DND-41 (cell line): Measurements from ENCODE around the gene IFNA13.

ENCODE experiments used
- ATAC-seq: fragments of 200-7000 bp; cut with Tn5 transposase; 3 replicates; pipeline ENCODE4 v1.9.1; 2021; ENCODE audit warnings: low read depth; ENCODE audit not compliant: insufficient read depth
- DNase-seq: peaks from one replicate; pipeline ENCODE4 v3.0.0-alpha.2; 2020
- H2AFZ ChIP-seq: 2 replicates; pipeline ENCODE4 v1.6.0; 2012; ENCODE audit warnings: low read depth, low read length
- H3K27ac ChIP-seq: 2 replicates; pipeline ENCODE4 v1.5.1; 2012; ENCODE audit warnings: low read length, inconsistent platforms
- H3K27me3 ChIP-seq: fragments of 200-600 bp; sonication (generic); 2 replicates; pipeline ENCODE4 v1.6.0; 2012; ENCODE audit warnings: low read length, mild to moderate bottlenecking, inconsistent platforms; ENCODE audit not compliant: insufficient read depth, poor library complexity
- H3K36me3 ChIP-seq: 2 replicates; pipeline ENCODE4 v1.5.1; 2012; ENCODE audit warnings: low read length, inconsistent platforms; ENCODE audit not compliant: insufficient read depth
- H3K4me1 ChIP-seq: 2 replicates; pipeline ENCODE4 v1.5.1; 2012; ENCODE audit warnings: mild to moderate bottlenecking, low read length; ENCODE audit not compliant: insufficient read depth
- H3K4me2 ChIP-seq: 2 replicates; pipeline ENCODE4 v1.6.0; 2012; ENCODE audit warnings: mild to moderate bottlenecking, moderate library complexity, low read length, inconsistent platforms; ENCODE audit not compliant: insufficient read depth
- H3K4me3 ChIP-seq, 2 experiments: fragments of 200-600 bp in 1 of 2; shearing (Covaris generic) in 1 of 2; 2 replicates each; pipeline ENCODE4 v1.5.1; 2012 to 2016; ENCODE audit warnings: inconsistent platforms in 2 of 2, low read length in 2 of 2, mild to moderate bottlenecking in 2 of 2, low read depth in 1 of 2, moderate library complexity in 1 of 2
- H3K79me2 ChIP-seq: 2 replicates; pipeline ENCODE4 v1.6.0; 2012; ENCODE audit warnings: low read length, inconsistent platforms; ENCODE audit not compliant: insufficient read depth
- H3K9ac ChIP-seq: 2 replicates; pipeline ENCODE4 v1.6.0; 2012; ENCODE audit warnings: low read depth, mild to moderate bottlenecking, inconsistent platforms, low read length, moderate library complexity
- H3K9me3 ChIP-seq: 2 replicates; pipeline ENCODE4 v1.5.1; 2012; ENCODE audit warnings: low read length, moderate library complexity, mild to moderate bottlenecking, inconsistent platforms; ENCODE audit not compliant: insufficient read depth, severe bottlenecking
- H4K20me1 ChIP-seq: 2 replicates; pipeline ENCODE4 v1.6.0; 2012; ENCODE audit warnings: low read length; ENCODE audit not compliant: insufficient read depth
- CTCF ChIP-seq: IDR thresholded peaks from 2 replicates; pipeline ENCODE4 v1.5.1; 2012; ENCODE audit warnings: borderline replicate concordance, low read length, moderate library complexity, mild to moderate bottlenecking; ENCODE audit not compliant: poor library complexity, severe bottlenecking; ENCODE audit errors: extremely low read depth
- EZH2 ChIP-seq: IDR thresholded peaks from 3 replicates; pipeline ENCODE4 v1.6.1; 2012; ENCODE audit warnings: borderline replicate concordance, low read depth, mild to moderate bottlenecking, moderate library complexity, low read length, inconsistent platforms; ENCODE audit not compliant: severe bottlenecking

The IFNA13 gene

GRCh38 chr9:21333226-21333625, 34.6 kb downstream of the IFNA13 start:
- Histone ChIP-seq H3K9me3 (no peaks in the 10 kb centered on the region), H3K9ac (peak overlapping the region; percentile 89), H3K36me3 (peaks cover 23% of the 10 kb centered on the region), H3K79me2 (peaks cover 70% of the 10 kb centered on the region), H4K20me1 (peaks cover 37% of the 10 kb centered on the region), H3K27me3 (no peaks in the 10 kb centered on the region), H3K4me1 (peaks cover 50% of the 10 kb centered on the region), H3K4me2 (peak overlapping the region; percentile 66), H3K4me3 (peak overlapping the region in 1 of 2 experiments; percentile 89; a peak in 2 of 4 replicates), H2AFZ (no peak overlapping the region), H3K27ac (no peak overlapping the region)
- DNase-seq (no peak), ATAC-seq (no peak)
- no peak for TF ChIP-seq CTCF
- TF ChIP-seq EZH2, result no peak

- TF ChIP-seq EZH2, result no peak
- no peak for TF ChIP-seq CTCF
- Histone ChIP-seq H3K4me2 (peak overlapping the region; percentile 66), H4K20me1 (peaks cover 46% of the 10 kb centered on the region), H3K9me3 (no peaks in the 10 kb centered on the region), H3K27me3 (no peaks in the 10 kb centered on the region), H3K4me3 (peak overlapping the region in 1 of 2 experiments; percentile 89; a peak in 1 of 4 replicates), H3K79me2 (peaks cover 83% of the 10 kb centered on the region), H2AFZ (no peak overlapping the region), H3K27ac (no peak overlapping the region), H3K4me1 (peaks cover 56% of the 10 kb centered on the region), H3K9ac (peak overlapping the region; percentile 11; the same call in 1 of the 2 replicates), H3K36me3 (peaks cover 23% of the 10 kb centered on the region)
- ATAC-seq (no peak), DNase-seq (no peak)
Measured at GRCh38 chr9:21331676-21332402, 36.0 kb downstream of the IFNA13 start.

GRCh38 chr9:21326526-21327139, 41.2 kb downstream of the IFNA13 start:
- Histone ChIP-seq H3K4me1 (peaks cover 23% of the 10 kb centered on the region), H3K36me3 (peaks cover 38% of the 10 kb centered on the region), H2AFZ (no peak overlapping the region), H3K9me3 (no peaks in the 10 kb centered on the region), H4K20me1 (peaks cover 33% of the 10 kb centered on the region; the same call in 1 of the 2 replicates), H3K9ac (no peak overlapping the region), H3K27me3 (no peaks in the 10 kb centered on the region), H3K4me3 (no peak overlapping the region), H3K27ac (no peak overlapping the region), H3K4me2 (no peak overlapping the region), H3K79me2 (peaks cover 51% of the 10 kb centered on the region)
- DNase-seq (no peak), ATAC-seq (peak; percentile 89)
- TF ChIP-seq EZH2 (no peak), CTCF (peak; percentile 70)
